Skin of body (tissue), 2 donors: Measurements from ENCODE around the gene INTU. TPM values are rescaled to one million over a fixed set of nuclear protein-coding genes. Genes with fewer than 3 reads are reported as not detected.
"Not testable (repeated sequence)": the region's sequence is repeated elsewhere in the genome, so short reads cannot be mapped to it uniquely, and the experiment has no call there.

ENCODE experiments used
- DNase-seq: peaks from one replicate; lab custom pipeline; 2025; lab: John Stamatoyannopoulos, UW
- total RNA-seq: library from RNA; depleted of rRNA; stranded (reverse); fragments of >200 nt; gene quantifications from one replicate; pipeline ENCODE4 v1.2.3, GENCODE V29; 2014

Gene INTU
- total RNA-seq, 1 donor from 2014 or later = 20.2 TPM

- DNase-seq = no peak
Measured at GRCh38 chr4:127642169-127642568, 9.4 kb downstream of the INTU start.

GRCh38 chr4:127643791-127644190, 11.0 kb downstream of the INTU start:
- no peak for DNase-seq

- DNase-seq = no peak
Measured at GRCh38 chr4:127648061-127648460, 15.3 kb downstream of the INTU start.

GRCh38 chr4:127655590-127655989, 22.8 kb downstream of the INTU start:
- not testable (repeated sequence) for DNase-seq

GRCh38 chr4:127656047-127656680, 23.4 kb downstream of the INTU start:
- DNase-seq = no peak

GRCh38 chr4:127660284-127660885, 27.6 kb downstream of the INTU start:
- no peak for DNase-seq

GRCh38 chr4:127667116-127667515, 34.4 kb downstream of the INTU start:
- DNase-seq = no peak

GRCh38 chr4:127667772-127668171, 35.0 kb downstream of the INTU start:
- DNase-seq = no peak

- DNase-seq = no peak
Measured at GRCh38 chr4:127668770-127669169, 36.0 kb downstream of the INTU start.

- no peak for DNase-seq
Measured at GRCh38 chr4:127669691-127670090, 36.9 kb downstream of the INTU start.

- no peak for DNase-seq
Measured at GRCh38 chr4:127672111-127672510, 39.4 kb downstream of the INTU start.

GRCh38 chr4:127685292-127685691, 52.5 kb downstream of the INTU start:
- no peak for DNase-seq

GRCh38 chr4:127686658-127687057, 53.9 kb downstream of the INTU start:
- DNase-seq = no peak

- no peak for DNase-seq
Measured at GRCh38 chr4:127687580-127687979, 54.8 kb downstream of the INTU start.

GRCh38 chr4:127698789-127699200, 66.0 kb downstream of the INTU start:
- DNase-seq = no peak

GRCh38 chr4:127708985-127709384, 76.2 kb downstream of the INTU start:
- no peak for DNase-seq

GRCh38 chr4:127709456-127709855, 76.7 kb downstream of the INTU start:
- DNase-seq = no peak

GRCh38 chr4:127730142-127730913, 97.6 kb downstream of the INTU start, which contains the start of gene SLC25A31:
Gene SLC25A31 (plus strand): TSS chr4:127730400. CDS start chr4:127730546, 146 bp downstream.
- DNase-seq = no peak

- no peak for DNase-seq
Measured at GRCh38 chr4:127731406-127731805, 98.6 kb downstream of the INTU start.

GRCh38 chr4:127732623-127733328, 100.0 kb downstream of the INTU start:
- DNase-seq = no peak

- DNase-seq = no peak
Measured at GRCh38 chr4:127734976-127735375, 102.2 kb downstream of the INTU start.

- DNase-seq = peak; percentile 58
Measured at GRCh38 chr4:127737295-127737694, 104.5 kb downstream of the INTU start.
